ENCODE measurements around the gene DPY19L3.
"Not testable (repeated sequence)": the region's sequence is repeated elsewhere in the genome, so short reads cannot be mapped to it uniquely, and the experiment has no call there.

The DPY19L3 gene

GRCh38 chr19:32436692-32437091 lies 31.1 kb downstream of the DPY19L3 start:
- FAIRE-seq (no peak), DNase-seq (ENCODE audit: insufficient read length, low spot score) (no peak)

- FAIRE-seq (no peak), DNase-seq (ENCODE audit: insufficient read length, low spot score) (no peak)
Measured at GRCh38 chr19:32437096-32437495, 31.5 kb downstream of the DPY19L3 start.

GRCh38 chr19:32438751-32439150 lies 33.2 kb downstream of the DPY19L3 start:
- DNase-seq (ENCODE audit: insufficient read length, low spot score): no peak
- no peak for FAIRE-seq

- no peak for DNase-seq (ENCODE audit: insufficient read length, low spot score)
- no peak for FAIRE-seq
Measured at GRCh38 chr19:32442650-32443049, 37.1 kb downstream of the DPY19L3 start.

GRCh38 chr19:32447534-32447933 lies 42.0 kb downstream of the DPY19L3 start:
- not testable (repeated sequence) for DNase-seq (ENCODE audit: insufficient read length, low spot score); FAIRE-seq

GRCh38 chr19:32448026-32448425 lies 42.5 kb downstream of the DPY19L3 start:
- DNase-seq (ENCODE audit: insufficient read length, low spot score): no peak
- FAIRE-seq: no peak

GRCh38 chr19:32450217-32450616 lies 44.6 kb downstream of the DPY19L3 start:
- no peak for FAIRE-seq

GRCh38 chr19:32453736-32454135 lies 48.2 kb downstream of the DPY19L3 start:
- FAIRE-seq (no peak), DNase-seq (ENCODE audit: insufficient read length, low spot score) (no peak)

More at GRCh38 chr19:32450217-32450616, 44.6 kb downstream of the DPY19L3 start:
- no peak for DNase-seq (ENCODE audit: insufficient read length, low spot score)

- FAIRE-seq (no peak), DNase-seq (ENCODE audit: insufficient read length, low spot score) (no peak)
Measured at GRCh38 chr19:32456406-32456805, 50.8 kb downstream of the DPY19L3 start.

- FAIRE-seq: no peak
- DNase-seq (ENCODE audit: insufficient read length, low spot score): no peak
Measured at GRCh38 chr19:32457571-32458158, 52.1 kb downstream of the DPY19L3 start.

GRCh38 chr19:32458500-32459123 lies 53.0 kb downstream of the DPY19L3 start:
- FAIRE-seq (peak; percentile 89), DNase-seq (ENCODE audit: insufficient read length, low spot score) (peak; percentile 14)

- no peak for DNase-seq (ENCODE audit: insufficient read length, low spot score)
- no peak for FAIRE-seq
Measured at GRCh38 chr19:32459204-32459865, 53.8 kb downstream of the DPY19L3 start.

GRCh38 chr19:32460476-32460875 lies 54.9 kb downstream of the DPY19L3 start:
- no peak for DNase-seq (ENCODE audit: insufficient read length, low spot score)
- no peak for FAIRE-seq

- no peak for FAIRE-seq
- no peak for DNase-seq (ENCODE audit: insufficient read length, low spot score)
Measured at GRCh38 chr19:32464279-32464678, 58.7 kb downstream of the DPY19L3 start.

GRCh38 chr19:32465176-32465575 lies 59.6 kb downstream of the DPY19L3 start:
- FAIRE-seq: no peak
- DNase-seq (ENCODE audit: insufficient read length, low spot score): no peak

GRCh38 chr19:32469795-32470194 lies 64.2 kb downstream of the DPY19L3 start:
- no peak for DNase-seq (ENCODE audit: insufficient read length, low spot score)

GRCh38 chr19:32471095-32471494 lies 65.5 kb downstream of the DPY19L3 start:
- DNase-seq (ENCODE audit: insufficient read length, low spot score) (no peak), FAIRE-seq (no peak)

More at GRCh38 chr19:32469795-32470194, 64.2 kb downstream of the DPY19L3 start:
- no peak for FAIRE-seq

- DNase-seq (ENCODE audit: insufficient read length, low spot score) (no peak), FAIRE-seq (no peak)
Measured at GRCh38 chr19:32471811-32472210, 66.2 kb downstream of the DPY19L3 start.

GRCh38 chr19:32475141-32476031 lies 69.8 kb downstream of the DPY19L3 start:
- FAIRE-seq: no peak
- no peak for DNase-seq (ENCODE audit: insufficient read length, low spot score)

- FAIRE-seq (no peak), DNase-seq (ENCODE audit: insufficient read length, low spot score) (no peak)
Measured at GRCh38 chr19:32476032-32476350, 70.4 kb downstream of the DPY19L3 start.

- no peak for DNase-seq (ENCODE audit: insufficient read length, low spot score)
- no peak for FAIRE-seq
Measured at GRCh38 chr19:32480321-32480720, 74.8 kb downstream of the DPY19L3 start.
